WTC11 (cell line): ENCODE measurements around the gene KCTD16. TPM values are rescaled to one million over a fixed set of nuclear protein-coding genes. Genes with fewer than 3 reads are reported as not detected.

Experiments
- ATAC-seq: fragments of 200-7000 bp; cut with Tn5 transposase; 2 replicates; pipeline ENCODE4 v1.10.0; 2021; ENCODE audit warnings: mild to moderate bottlenecking, moderate library complexity
- CTCF ChIA-PET: fragments of 300-600 bp; sonication (Branson Sonifier 250); formaldehyde crosslinking; loops from one replicate; lab custom pipeline; 2021; ENCODE audit warnings: antibody characterized with exemption; lab: Charles Lee
- POLR2A ChIA-PET: fragments of 350-600 bp; sonication (Branson Sonifier 250); formaldehyde crosslinking; loops from one replicate; lab custom pipeline; 2021; ENCODE audit warnings: antibody characterized with exemption; lab: Charles Lee
- DNase-seq: peaks from one replicate; pipeline ENCODE4 v3.0.0; 2021; ENCODE audit warnings: low spot score
- H3K27ac Mint-ChIP-seq: 2 replicates; pipeline ENCODE4 v1.8.0; 2021; ENCODE audit warnings: mixed read lengths
- H3K27me3 Mint-ChIP-seq: 2 replicates; pipeline ENCODE4 v1.8.0; 2021; ENCODE audit warnings: low read depth, mild to moderate bottlenecking, moderate library complexity, mixed read lengths
- H3K36me3 Mint-ChIP-seq: 2 replicates; pipeline ENCODE4 v1.8.0; 2021; ENCODE audit warnings: mixed read lengths
- H3K4me1 Mint-ChIP-seq: 2 replicates; pipeline ENCODE4 v1.8.0; 2022; ENCODE audit warnings: mixed read lengths
- H3K4me3 Mint-ChIP-seq: 2 replicates; pipeline ENCODE4 v1.8.0; 2021; ENCODE audit warnings: mild to moderate bottlenecking, moderate library complexity, mixed read lengths
- H3K9me3 Mint-ChIP-seq: 2 replicates; pipeline ENCODE4 v1.8.0; 2021; ENCODE audit warnings: mixed read lengths
- AR ChIP-seq: fragments of 250-450 bp; sonication (Bioruptor Pico); IDR thresholded peaks from 2 replicates; pipeline ENCODE4 v1.9.0; 2021; ENCODE audit warnings: mild to moderate bottlenecking
- ATF1 ChIP-seq: sonication (generic); formaldehyde crosslinking; IDR thresholded peaks from 2 replicates; pipeline ENCODE4 v1.8.1; 2023; ENCODE audit warnings: mild to moderate bottlenecking, moderate library complexity, missing genetic modification reagents
- ATF3 ChIP-seq: sonication (generic); formaldehyde crosslinking; conservative IDR thresholded peaks from 2 replicates; pipeline ENCODE4 v1.8.1; 2022; ENCODE audit warnings: mild to moderate bottlenecking, missing genetic modification reagents
- CREM ChIP-seq: sonication (generic); formaldehyde crosslinking; IDR thresholded peaks from 2 replicates; pipeline ENCODE4 v1.8.1; 2022; ENCODE audit warnings: mild to moderate bottlenecking, missing genetic modification reagents, moderate library complexity
- ELF4 ChIP-seq: sonication (generic); formaldehyde crosslinking; IDR thresholded peaks from 2 replicates; pipeline ENCODE4 v1.8.1; 2022; ENCODE audit warnings: low read depth, mild to moderate bottlenecking, moderate library complexity, missing genetic modification reagents
- GRHL2 ChIP-seq: fragments of 250-450 bp; sonication (Bioruptor Pico); IDR thresholded peaks from 2 replicates; pipeline ENCODE4 v1.8.0; 2022; ENCODE audit warnings: mild to moderate bottlenecking, moderate library complexity; ENCODE audit not compliant: insufficient replicate concordance, severe bottlenecking
- JAZF1 ChIP-seq: fragments of 250-450 bp; sonication (Bioruptor Pico); IDR thresholded peaks from 2 replicates; pipeline ENCODE4 v1.9.0; 2021; ENCODE audit warnings: moderate library complexity, mild to moderate bottlenecking, inconsistent platforms
- MLX ChIP-seq: sonication (generic); formaldehyde crosslinking; IDR thresholded peaks from 2 replicates; pipeline ENCODE4 v1.8.1; 2023; ENCODE audit warnings: mild to moderate bottlenecking, missing genetic modification reagents, moderate library complexity
- MXD4 ChIP-seq: fragments of 250-450 bp; sonication (Bioruptor Pico); IDR thresholded peaks from 2 replicates; pipeline ENCODE4 v1.8.0; 2021; ENCODE audit warnings: mild to moderate bottlenecking, moderate library complexity, borderline replicate concordance
- NFYB ChIP-seq: sonication (generic); formaldehyde crosslinking; conservative IDR thresholded peaks from 2 replicates; pipeline ENCODE4 v1.8.0; 2022; ENCODE audit warnings: low read depth, missing genetic modification reagents
- RELA ChIP-seq: sonication (generic); formaldehyde crosslinking; IDR thresholded peaks from 2 replicates; pipeline ENCODE4 v1.8.1; 2022; ENCODE audit warnings: missing genetic modification reagents, mild to moderate bottlenecking, borderline replicate concordance
- TEAD1 ChIP-seq: sonication (generic); formaldehyde crosslinking; IDR thresholded peaks from 2 replicates; pipeline ENCODE4 v1.8.0; 2022; ENCODE audit warnings: mild to moderate bottlenecking, missing genetic modification reagents
- TP53 ChIP-seq: sonication (generic); formaldehyde crosslinking; IDR thresholded peaks from 2 replicates; pipeline ENCODE4 v1.8.1; 2023; ENCODE audit warnings: mild to moderate bottlenecking, missing genetic modification reagents
- ZNF121 ChIP-seq: sonication (generic); formaldehyde crosslinking; IDR thresholded peaks from 2 replicates; pipeline ENCODE4 v1.8.0; 2023; ENCODE audit warnings: missing genetic modification reagents
- ZNF263 ChIP-seq: sonication (generic); formaldehyde crosslinking; IDR thresholded peaks from 2 replicates; pipeline ENCODE4 v1.8.1; 2022; ENCODE audit warnings: low read depth, mild to moderate bottlenecking, moderate library complexity, missing genetic modification reagents
- ZNF396 ChIP-seq: fragments of 250-450 bp; sonication (Bioruptor Pico); IDR thresholded peaks from 2 replicates; pipeline ENCODE4 v1.8.0; 2021; ENCODE audit warnings: mild to moderate bottlenecking, moderate library complexity, borderline replicate concordance
- ZNF423 ChIP-seq: fragments of 250-450 bp; sonication (Bioruptor Pico); IDR thresholded peaks from 2 replicates; pipeline ENCODE4 v2.1.2; 2022; ENCODE audit warnings: mild to moderate bottlenecking, moderate library complexity
- total RNA-seq: library from RNA; stranded (reverse); gene quantifications from 3 replicates; pipeline ENCODE4 v1.2.3, GENCODE V29; 2021
- TF ChIP-seq, protein P1 (sequence below): sonication (generic); formaldehyde crosslinking; IDR thresholded peaks from 2 replicates; pipeline ENCODE4 v1.8.0; 2023; ENCODE audit warnings: mild to moderate bottlenecking, missing genetic modification reagents
- TF ChIP-seq, protein P2 (sequence below): sonication (generic); formaldehyde crosslinking; IDR thresholded peaks from 2 replicates; pipeline ENCODE4 v1.8.1; 2023; ENCODE audit warnings: mild to moderate bottlenecking, missing genetic modification reagents
- TF ChIP-seq, protein P3 (sequence below): fragments of 250-450 bp; sonication (Bioruptor Pico); conservative IDR thresholded peaks from 2 replicates; pipeline ENCODE4 v1.9.0; 2021; ENCODE audit warnings: mild to moderate bottlenecking

KCTD16 gene
- total RNA-seq, 1 experiment from 2014 or later = 0.20 TPM

- Mint-ChIP-seq H3K36me3 (no peaks in the 10 kb centered on the region), H3K9me3 (peaks cover 1% of the 10 kb centered on the region; the same call in 1 of the 2 replicates), H3K27ac (no peak overlapping the region), H3K27me3 (peaks cover 4% of the 10 kb centered on the region; the same call in 1 of the 2 replicates)
- CTCF ChIA-PET = no interaction called here
- DNase-seq = no peak
- TF ChIP-seq ATF1 (no peak), TEAD1 (CRISPR knock-in tag) (no peak), ZNF396 (no peak), ELF4 (no peak), ATF3 (CRISPR knock-in tag) (no peak), ZNF263 (no peak), AR (no peak), TP53 (CRISPR knock-in tag) (no peak)
- TF ChIP-seq, protein P1, sequence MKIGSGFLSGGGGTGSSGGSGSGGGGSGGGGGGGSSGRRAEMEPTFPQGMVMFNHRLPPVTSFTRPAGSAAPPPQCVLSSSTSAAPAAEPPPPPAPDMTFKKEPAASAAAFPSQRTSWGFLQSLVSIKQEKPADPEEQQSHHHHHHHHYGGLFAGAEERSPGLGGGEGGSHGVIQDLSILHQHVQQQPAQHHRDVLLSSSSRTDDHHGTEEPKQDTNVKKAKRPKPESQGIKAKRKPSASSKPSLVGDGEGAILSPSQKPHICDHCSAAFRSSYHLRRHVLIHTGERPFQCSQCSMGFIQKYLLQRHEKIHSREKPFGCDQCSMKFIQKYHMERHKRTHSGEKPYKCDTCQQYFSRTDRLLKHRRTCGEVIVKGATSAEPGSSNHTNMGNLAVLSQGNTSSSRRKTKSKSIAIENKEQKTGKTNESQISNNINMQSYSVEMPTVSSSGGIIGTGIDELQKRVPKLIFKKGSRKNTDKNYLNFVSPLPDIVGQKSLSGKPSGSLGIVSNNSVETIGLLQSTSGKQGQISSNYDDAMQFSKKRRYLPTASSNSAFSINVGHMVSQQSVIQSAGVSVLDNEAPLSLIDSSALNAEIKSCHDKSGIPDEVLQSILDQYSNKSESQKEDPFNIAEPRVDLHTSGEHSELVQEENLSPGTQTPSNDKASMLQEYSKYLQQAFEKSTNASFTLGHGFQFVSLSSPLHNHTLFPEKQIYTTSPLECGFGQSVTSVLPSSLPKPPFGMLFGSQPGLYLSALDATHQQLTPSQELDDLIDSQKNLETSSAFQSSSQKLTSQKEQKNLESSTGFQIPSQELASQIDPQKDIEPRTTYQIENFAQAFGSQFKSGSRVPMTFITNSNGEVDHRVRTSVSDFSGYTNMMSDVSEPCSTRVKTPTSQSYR (CRISPR knock-in tag) = no peak
- TF ChIP-seq, protein P2, sequence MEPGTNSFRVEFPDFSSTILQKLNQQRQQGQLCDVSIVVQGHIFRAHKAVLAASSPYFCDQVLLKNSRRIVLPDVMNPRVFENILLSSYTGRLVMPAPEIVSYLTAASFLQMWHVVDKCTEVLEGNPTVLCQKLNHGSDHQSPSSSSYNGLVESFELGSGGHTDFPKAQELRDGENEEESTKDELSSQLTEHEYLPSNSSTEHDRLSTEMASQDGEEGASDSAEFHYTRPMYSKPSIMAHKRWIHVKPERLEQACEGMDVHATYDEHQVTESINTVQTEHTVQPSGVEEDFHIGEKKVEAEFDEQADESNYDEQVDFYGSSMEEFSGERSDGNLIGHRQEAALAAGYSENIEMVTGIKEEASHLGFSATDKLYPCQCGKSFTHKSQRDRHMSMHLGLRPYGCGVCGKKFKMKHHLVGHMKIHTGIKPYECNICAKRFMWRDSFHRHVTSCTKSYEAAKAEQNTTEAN (CRISPR knock-in tag) = no peak
- TF ChIP-seq, all 79 proteins: peak for 0
- ATAC-seq = no peak
- Mint-ChIP-seq H3K4me3 (no peak overlapping the region), H3K4me1 (peaks cover 8% of the 10 kb centered on the region)
- POLR2A ChIA-PET = no interaction called here
These were observed 287.5 kb downstream of the KCTD16 start for GRCh38 chr5:144458216-144458615.

- H3K27me3 Mint-ChIP-seq = peaks cover under 1% of the 10 kb centered on the region; the same call in 1 of the 2 replicates
- POLR2A ChIA-PET = no interaction called here
- no peak overlapping the region for H3K27ac Mint-ChIP-seq
- H3K36me3 Mint-ChIP-seq = no peaks in the 10 kb centered on the region
- no peaks in the 10 kb centered on the region for H3K9me3 Mint-ChIP-seq
- H3K4me3 Mint-ChIP-seq = no peak overlapping the region
- TF ChIP-seq CREM = no peak
- TF ChIP-seq RELA (CRISPR knock-in tag) = no peak
- TF ChIP-seq, protein P3, sequence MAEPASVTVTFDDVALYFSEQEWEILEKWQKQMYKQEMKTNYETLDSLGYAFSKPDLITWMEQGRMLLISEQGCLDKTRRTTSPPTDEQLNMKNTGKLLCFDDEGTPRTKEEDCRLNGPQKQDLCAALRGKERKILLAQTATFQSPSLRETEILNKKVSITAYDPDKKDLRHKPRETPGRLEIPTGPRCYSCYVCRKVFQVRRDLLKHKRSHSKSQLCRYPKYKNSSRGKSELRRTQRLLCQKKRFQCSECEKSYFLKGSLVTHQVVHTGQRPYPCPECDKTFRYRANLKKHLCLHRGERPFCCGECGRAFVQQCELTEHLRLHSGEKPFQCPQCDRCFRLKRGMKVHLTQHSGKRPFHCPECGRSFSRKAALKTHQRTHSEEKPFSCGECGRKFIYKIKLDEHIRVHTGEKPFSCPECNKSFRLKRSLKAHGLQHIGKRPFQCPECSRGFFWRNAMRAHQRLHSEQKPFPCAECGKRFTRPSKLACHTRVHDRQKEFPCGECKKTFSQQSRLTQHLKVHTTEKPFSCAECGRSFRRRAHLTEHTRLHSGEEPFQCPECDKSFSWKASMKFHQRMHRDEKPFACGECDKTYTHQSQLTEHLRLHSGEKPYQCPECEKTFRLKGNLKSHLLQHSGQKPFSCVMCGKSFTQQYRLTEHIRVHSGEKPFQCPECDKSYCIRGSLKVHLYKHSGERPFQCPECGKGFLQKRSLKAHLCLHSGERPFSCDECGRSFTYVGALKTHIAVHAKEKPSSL (CRISPR knock-in tag) = no peak
- no peak for ATAC-seq
- DNase-seq = no peak
- CTCF ChIA-PET = no interaction called here
- peaks cover 8% of the 10 kb centered on the region for H3K4me1 Mint-ChIP-seq
These were observed 289.9 kb downstream of the KCTD16 start for GRCh38 chr5:144460600-144460999.

- peaks cover 5% of the 10 kb centered on the region for H3K4me1 Mint-ChIP-seq
- no peak overlapping the region for H3K27ac Mint-ChIP-seq
- DNase-seq (no peak), ATAC-seq (no peak)
- ChIA-PET POLR2A (no interaction called here), CTCF (interaction anchor here (0.6 kb wide), 1 partner anchor 292 kb away, joined by 3 read pairs; the partner anchor contains the start of gene YIPF5)
- H3K36me3 Mint-ChIP-seq = no peaks in the 10 kb centered on the region
- H3K4me3 Mint-ChIP-seq = no peak overlapping the region
- H3K9me3 Mint-ChIP-seq = no peaks in the 10 kb centered on the region
- H3K27me3 Mint-ChIP-seq = no peaks in the 10 kb centered on the region
- no peak for TF ChIP-seq MLX
- no peak for TF ChIP-seq GRHL2 (CRISPR knock-in tag)
- TF ChIP-seq JAZF1 (CRISPR knock-in tag) = no peak
- TF ChIP-seq, protein P1 (CRISPR knock-in tag) = no peak
- no peak for TF ChIP-seq ELF4
- no peak for TF ChIP-seq ZNF121
- TF ChIP-seq ZNF423 = no peak
- TF ChIP-seq NFYB = no peak
- no peak for TF ChIP-seq MXD4 (CRISPR knock-in tag)
These were observed 291.9 kb downstream of the KCTD16 start for GRCh38 chr5:144462577-144462976.
